DMS79 (cell line): Measurements from ENCODE around the gene AQP12A.
"Not testable (repeated sequence)": the region's sequence is repeated elsewhere in the genome, so short reads cannot be mapped to it uniquely, and the experiment has no call there.

Experiments
- DNase-seq: peaks from one replicate; lab custom pipeline; 2025; lab: John Stamatoyannopoulos, UW

Gene AQP12A

GRCh38 chr2:240662681-240663080 is 29.0 kb upstream of the AQP12A start:
- no peak for DNase-seq

GRCh38 chr2:240663546-240664190 is 28.0 kb upstream of the AQP12A start:
- DNase-seq = no peak

GRCh38 chr2:240664622-240665021 is 27.0 kb upstream of the AQP12A start:
- no peak for DNase-seq

- DNase-seq = no peak
Measured at GRCh38 chr2:240670402-240670801, 21.3 kb upstream of the AQP12A start.

GRCh38 chr2:240670950-240671349 is 20.7 kb upstream of the AQP12A start:
- DNase-seq = no peak

GRCh38 chr2:240672076-240672700 is 19.5 kb upstream of the AQP12A start:
- no peak for DNase-seq

GRCh38 chr2:240672701-240673190 is 18.9 kb upstream of the AQP12A start:
- DNase-seq = no peak

- DNase-seq = not testable (repeated sequence)
Measured at GRCh38 chr2:240674461-240675184, 17.0 kb upstream of the AQP12A start.

- DNase-seq = not testable (repeated sequence)
Measured at GRCh38 chr2:240675345-240675744, 16.3 kb upstream of the AQP12A start.

GRCh38 chr2:240678043-240678442 is 13.6 kb upstream of the AQP12A start:
- DNase-seq = not testable (repeated sequence)

GRCh38 chr2:240678909-240679308 is 12.8 kb upstream of the AQP12A start:
- not testable (repeated sequence) for DNase-seq

GRCh38 chr2:240680185-240680584 is 11.5 kb upstream of the AQP12A start:
- not testable (repeated sequence) for DNase-seq

GRCh38 chr2:240682431-240683224 is 9.0 kb upstream of the AQP12A start, which contains the start of gene AQP12B:
Gene AQP12B (minus strand): TSS chr2:240682885. CDS start chr2:240682837, 48 bp downstream.
- DNase-seq = not testable (repeated sequence)

- DNase-seq = not testable (repeated sequence)
Measured at GRCh38 chr2:240683329-240683979, 8.2 kb upstream of the AQP12A start.

GRCh38 chr2:240683980-240684728 is 7.5 kb upstream of the AQP12A start:
- DNase-seq = not testable (repeated sequence)

GRCh38 chr2:240685771-240686371 is 5.8 kb upstream of the AQP12A start:
- DNase-seq = peak; percentile 99

- DNase-seq = no peak
Measured at GRCh38 chr2:240686460-240686859, 5.2 kb upstream of the AQP12A start.

- no peak for DNase-seq
Measured at GRCh38 chr2:240687045-240687740, 4.5 kb upstream of the AQP12A start.

GRCh38 chr2:240687741-240688552 is 3.7 kb upstream of the AQP12A start:
- no peak for DNase-seq
